AG04450 (cell line): ENCODE measurements around the gene MACROD2. TPM values are rescaled to one million over a fixed set of nuclear protein-coding genes. Genes with fewer than 3 reads are reported as not detected.

Experiments
- CTCF ChIA-PET: fragments of 300-600, 350-600 bp; formaldehyde crosslinking; extraction: SDS; loops from one replicate; lab custom pipeline; 2022; ENCODE audit warnings: antibody characterized with exemption, inconsistent platforms; lab: Charles Lee
- POLR2A ChIA-PET: fragments of 350-600 bp; formaldehyde crosslinking; extraction: SDS; loops from one replicate; lab custom pipeline; 2021; ENCODE audit warnings: antibody characterized with exemption, inconsistent platforms; lab: Yijun Ruan, JAX
- DNase-seq: peaks from one replicate; pipeline ENCODE4 v3.0.0-alpha.2; 2011; ENCODE audit warnings: low read depth, low spot score
- H3K27ac ChIP-seq: one replicate; pipeline ENCODE4 v1.5.1; 2012; ENCODE audit warnings: low read depth, low read length, control low read depth
- H3K27me3 ChIP-seq: one replicate; pipeline ENCODE4 v1.6.0; 2012; ENCODE audit warnings: low read length; ENCODE audit not compliant: control insufficient read depth, insufficient read depth
- H3K4me3 ChIP-seq: 2 replicates; pipeline ENCODE4 v1.5.1; 2011; ENCODE audit warnings: mild to moderate bottlenecking, low read depth, low read length, control low read depth
- H3K9me3 ChIP-seq: 2 replicates; pipeline ENCODE4 v1.5.1; 2012; ENCODE audit warnings: low read length; ENCODE audit not compliant: control insufficient read depth, insufficient read depth
- polyA plus RNA-seq: library from polyadenylated mRNA; depleted of rRNA; stranded (reverse); fragments of >200 nt; gene quantifications from 2 replicates; pipeline ENCODE4 v1.2.3, GENCODE V29; 2011
- TF ChIP-seq, protein P1 (sequence below): IDR thresholded peaks from 2 replicates; pipeline ENCODE4 v1.5.1; 2011; ENCODE audit warnings: low read depth, low read length, control low read depth, inconsistent platforms

The MACROD2 gene
- polyA plus RNA-seq, 1 experiment = 0.02 TPM

DNA sequence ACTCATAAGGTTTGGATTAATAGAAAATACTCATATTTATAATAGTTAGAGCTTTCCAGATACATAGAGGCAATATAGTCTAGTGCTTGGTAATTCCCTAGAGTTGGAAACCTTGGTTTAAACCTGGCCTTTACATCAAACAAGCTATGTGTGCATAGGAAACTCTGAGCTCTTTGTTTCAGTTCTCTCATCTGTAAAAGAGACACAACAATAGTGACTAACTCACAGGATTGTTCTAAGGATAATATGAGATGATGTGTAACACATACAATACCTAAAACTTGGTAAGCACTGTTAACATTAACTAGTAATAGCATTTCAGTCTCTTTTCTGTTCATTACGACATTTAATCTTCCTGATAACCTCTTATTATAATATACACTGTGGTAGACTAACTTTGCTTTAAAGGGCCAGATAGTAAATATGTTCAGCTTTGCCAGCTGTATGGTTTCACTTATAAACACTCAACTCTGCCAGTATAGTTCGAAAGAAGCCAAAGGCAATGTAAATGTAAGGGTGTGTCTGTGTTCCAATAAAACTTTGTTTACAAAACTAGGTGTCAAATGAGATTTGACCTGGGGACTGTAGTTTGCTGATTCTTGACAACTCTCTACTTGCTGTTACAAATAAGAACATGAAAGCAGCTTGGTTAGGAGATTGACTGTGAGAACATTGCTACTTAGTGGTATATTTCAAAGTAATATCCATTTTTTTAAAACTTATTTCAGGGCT, 712.7 kb downstream of the MACROD2 start:
- Histone ChIP-seq H3K4me3 (no peak overlapping the region), H3K9me3 (no peaks in the 10 kb centered on the region), H3K27me3 (no peaks in the 10 kb centered on the region), H3K27ac (no peak overlapping the region)
- no peak for DNase-seq
- CTCF ChIA-PET = no interaction called here
- TF ChIP-seq, protein P1, sequence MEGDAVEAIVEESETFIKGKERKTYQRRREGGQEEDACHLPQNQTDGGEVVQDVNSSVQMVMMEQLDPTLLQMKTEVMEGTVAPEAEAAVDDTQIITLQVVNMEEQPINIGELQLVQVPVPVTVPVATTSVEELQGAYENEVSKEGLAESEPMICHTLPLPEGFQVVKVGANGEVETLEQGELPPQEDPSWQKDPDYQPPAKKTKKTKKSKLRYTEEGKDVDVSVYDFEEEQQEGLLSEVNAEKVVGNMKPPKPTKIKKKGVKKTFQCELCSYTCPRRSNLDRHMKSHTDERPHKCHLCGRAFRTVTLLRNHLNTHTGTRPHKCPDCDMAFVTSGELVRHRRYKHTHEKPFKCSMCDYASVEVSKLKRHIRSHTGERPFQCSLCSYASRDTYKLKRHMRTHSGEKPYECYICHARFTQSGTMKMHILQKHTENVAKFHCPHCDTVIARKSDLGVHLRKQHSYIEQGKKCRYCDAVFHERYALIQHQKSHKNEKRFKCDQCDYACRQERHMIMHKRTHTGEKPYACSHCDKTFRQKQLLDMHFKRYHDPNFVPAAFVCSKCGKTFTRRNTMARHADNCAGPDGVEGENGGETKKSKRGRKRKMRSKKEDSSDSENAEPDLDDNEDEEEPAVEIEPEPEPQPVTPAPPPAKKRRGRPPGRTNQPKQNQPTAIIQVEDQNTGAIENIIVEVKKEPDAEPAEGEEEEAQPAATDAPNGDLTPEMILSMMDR = no peak
- POLR2A ChIA-PET = no interaction called here

DNA sequence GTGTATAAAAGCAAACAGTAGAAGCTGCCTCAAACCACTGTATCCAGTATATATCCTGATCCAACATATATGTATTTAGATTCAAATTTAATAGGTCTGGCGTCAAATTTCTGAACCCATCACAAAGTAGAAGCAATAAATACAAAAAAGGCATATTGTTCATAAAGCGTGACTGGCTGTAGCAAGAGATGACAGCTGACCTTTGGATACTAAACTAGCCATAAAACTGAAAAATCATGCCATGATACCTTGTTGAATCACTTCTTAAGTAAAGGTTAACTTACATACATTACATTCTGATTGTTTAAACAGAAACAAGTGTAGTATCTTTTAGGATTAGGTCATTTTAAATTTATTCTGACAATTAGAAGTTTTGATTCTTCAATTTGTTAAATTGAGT, 714.1 kb downstream of the MACROD2 start:
- TF ChIP-seq, protein P1 = no peak
- Histone ChIP-seq H3K27me3 (no peaks in the 10 kb centered on the region), H3K9me3 (no peaks in the 10 kb centered on the region), H3K27ac (no peak overlapping the region), H3K4me3 (no peak overlapping the region)
- DNase-seq = no peak
- ChIA-PET POLR2A (no interaction called here), CTCF (interaction anchor here (2.0 kb wide), 1 partner anchor 372 kb away, joined by 5 read pairs; the partner anchor contains the start of gene FLRT3)

DNA sequence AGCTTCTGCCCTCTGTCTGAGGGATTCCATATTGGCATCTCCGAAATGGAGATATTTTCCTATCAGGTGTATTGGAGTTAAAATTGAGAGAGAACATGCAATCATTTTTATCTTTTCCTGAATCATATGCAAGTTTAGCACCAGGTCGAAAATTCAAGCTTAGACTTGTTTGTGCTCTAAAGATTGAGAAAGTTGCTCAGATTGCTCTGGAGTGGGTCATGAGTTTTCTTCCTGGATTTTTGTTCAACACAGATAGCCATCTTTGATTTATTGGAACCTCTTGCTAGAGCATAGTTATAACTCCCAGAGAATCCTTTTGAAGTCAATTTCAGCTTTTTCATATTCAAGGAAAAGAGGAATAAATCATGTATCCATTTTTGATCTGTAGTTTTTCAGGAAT, 715.6 kb downstream of the MACROD2 start:
- ChIA-PET CTCF (interaction anchor here (2.0 kb wide), 1 partner anchor 373 kb away, joined by 5 read pairs; the partner anchor contains the start of gene FLRT3), POLR2A (no interaction called here)

DNA sequence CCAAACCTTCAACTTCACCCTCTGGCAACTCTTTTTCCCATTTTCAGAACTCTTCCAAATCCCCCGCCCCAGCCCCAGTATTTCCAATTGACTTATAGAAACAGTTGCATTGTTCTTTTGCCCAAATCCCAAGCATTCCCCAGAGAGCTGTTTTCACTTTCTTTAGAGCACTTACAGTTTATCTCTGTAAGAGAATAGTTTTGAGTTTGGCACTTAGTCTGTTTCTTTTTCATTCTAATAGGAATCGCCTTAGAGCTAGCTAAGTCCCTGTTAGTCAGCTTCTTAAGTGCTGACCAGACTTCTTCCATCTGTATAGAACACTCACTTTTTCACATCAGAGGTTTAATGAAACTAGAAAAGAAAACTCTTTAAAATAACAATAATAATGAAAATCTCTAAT, 716.3 kb downstream of the MACROD2 start:
- POLR2A ChIA-PET = interaction anchor here (1.2 kb wide), 1 partner anchor 374 kb away, joined by 9 read pairs; the partner anchor contains the start of gene FLRT3
- H3K4me3 ChIP-seq = no peak overlapping the region
- H3K27ac ChIP-seq = no peak overlapping the region
- CTCF ChIA-PET = no interaction called here
- TF ChIP-seq, protein P1 = no peak
- no peaks in the 10 kb centered on the region for H3K27me3 ChIP-seq
- H3K9me3 ChIP-seq = no peaks in the 10 kb centered on the region
- no peak for DNase-seq

More for the DNA sequence above, 715.6 kb downstream of the MACROD2 start:
- TF ChIP-seq, protein P1 = no peak
- no peak for DNase-seq
- Histone ChIP-seq H3K9me3 (no peaks in the 10 kb centered on the region), H3K27me3 (no peaks in the 10 kb centered on the region), H3K27ac (no peak overlapping the region), H3K4me3 (no peak overlapping the region)

DNA sequence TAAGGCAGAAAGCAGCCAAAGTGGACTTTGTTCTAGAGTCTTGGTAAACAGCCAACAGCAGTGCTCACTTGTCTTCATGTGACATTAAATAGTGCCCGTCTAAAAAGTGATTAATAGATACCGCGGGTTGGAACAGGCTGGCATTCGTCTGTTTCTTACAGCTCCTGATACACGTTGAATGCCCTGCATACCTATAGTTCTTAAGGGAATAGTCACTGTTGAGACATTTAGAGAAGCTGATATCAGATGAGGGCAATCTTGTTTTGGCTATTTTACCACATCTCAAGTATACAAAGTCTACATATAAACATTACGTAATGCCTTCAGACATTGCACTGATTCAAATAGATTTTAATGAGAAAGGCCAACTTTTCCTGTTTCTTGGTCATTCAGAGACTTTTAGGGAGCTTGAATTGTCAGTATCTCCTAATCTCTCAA, 717.0 kb downstream of the MACROD2 start:
- peak; percentile 63 for DNase-seq
- H3K27me3 ChIP-seq = no peaks in the 10 kb centered on the region
- ChIA-PET POLR2A (interaction anchor here (1.2 kb wide), 1 partner anchor 375 kb away, joined by 9 read pairs; the partner anchor contains the start of gene FLRT3), CTCF (interaction anchor here (0.9 kb wide), 1 partner anchor 375 kb away, joined by 3 read pairs; the partner anchor contains the start of gene FLRT3)
- H3K4me3 ChIP-seq = no peak overlapping the region
- TF ChIP-seq, protein P1 = no peak
- H3K9me3 ChIP-seq = no peaks in the 10 kb centered on the region
- no peak overlapping the region for H3K27ac ChIP-seq
